ENCODE measurements around the gene NKAIN2. TPM values are rescaled to one million over a fixed set of nuclear protein-coding genes. Genes with fewer than 3 reads are reported as not detected.
A peak's percentile ranks its signal among the peaks of the same experiment; 100 is the strongest.

Gene NKAIN2
- total RNA-seq, 2 donors from 2014 or later: 0.29 TPM; not detected in 1

GRCh38 chr6:124073820-124074587 lies 270.3 kb downstream of the NKAIN2 start:
- no peak overlapping the region for H3K4me3 Mint-ChIP-seq
- Histone ChIP-seq H3K9me3 (ENCODE audit: control insufficient read depth, low read length) (no peaks in the 10 kb centered on the region), H3K4me1 (ENCODE audit: control insufficient read depth, insufficient read depth, low read length) (no peaks in the 10 kb centered on the region), H3K36me3 (ENCODE audit: control insufficient read depth, insufficient read depth, low read length) (no peaks in the 10 kb centered on the region), H3K27ac (ENCODE audit: low read depth, low read length) (peak overlapping the region; percentile 55), H3K27me3 (ENCODE audit: control insufficient read depth, insufficient read depth, low read length, poor library complexity, severe bottlenecking) (no peaks in the 10 kb centered on the region), H3K4me3 (ENCODE audit: low read length) (no peak overlapping the region), H3K9ac (ENCODE audit: extremely low read depth, low read length, poor library complexity, severe bottlenecking) (no peak overlapping the region)
- H3K36me3 Mint-ChIP-seq (ENCODE audit: low read depth): no peaks in the 10 kb centered on the region
- H3K4me1 Mint-ChIP-seq: peaks cover 7% of the 10 kb centered on the region
- no peak overlapping the region for H3K27ac Mint-ChIP-seq
- no peaks in the 10 kb centered on the region for H3K9me3 Mint-ChIP-seq
- DNase-seq: no peak
- TF ChIP-seq, protein P1, sequence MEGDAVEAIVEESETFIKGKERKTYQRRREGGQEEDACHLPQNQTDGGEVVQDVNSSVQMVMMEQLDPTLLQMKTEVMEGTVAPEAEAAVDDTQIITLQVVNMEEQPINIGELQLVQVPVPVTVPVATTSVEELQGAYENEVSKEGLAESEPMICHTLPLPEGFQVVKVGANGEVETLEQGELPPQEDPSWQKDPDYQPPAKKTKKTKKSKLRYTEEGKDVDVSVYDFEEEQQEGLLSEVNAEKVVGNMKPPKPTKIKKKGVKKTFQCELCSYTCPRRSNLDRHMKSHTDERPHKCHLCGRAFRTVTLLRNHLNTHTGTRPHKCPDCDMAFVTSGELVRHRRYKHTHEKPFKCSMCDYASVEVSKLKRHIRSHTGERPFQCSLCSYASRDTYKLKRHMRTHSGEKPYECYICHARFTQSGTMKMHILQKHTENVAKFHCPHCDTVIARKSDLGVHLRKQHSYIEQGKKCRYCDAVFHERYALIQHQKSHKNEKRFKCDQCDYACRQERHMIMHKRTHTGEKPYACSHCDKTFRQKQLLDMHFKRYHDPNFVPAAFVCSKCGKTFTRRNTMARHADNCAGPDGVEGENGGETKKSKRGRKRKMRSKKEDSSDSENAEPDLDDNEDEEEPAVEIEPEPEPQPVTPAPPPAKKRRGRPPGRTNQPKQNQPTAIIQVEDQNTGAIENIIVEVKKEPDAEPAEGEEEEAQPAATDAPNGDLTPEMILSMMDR (conservative IDR thresholded peaks at IDR 0.05): no peak
- H3K27me3 Mint-ChIP-seq (ENCODE audit: insufficient read depth): peaks cover 2% of the 10 kb centered on the region
- WGBS, 2 experiments (ENCODE audit: insufficient coverage in 1 of 2, insufficient read length in 1 of 2): 81 to 90% methylated on average over 6 of the region's 6 CpGs

DNA sequence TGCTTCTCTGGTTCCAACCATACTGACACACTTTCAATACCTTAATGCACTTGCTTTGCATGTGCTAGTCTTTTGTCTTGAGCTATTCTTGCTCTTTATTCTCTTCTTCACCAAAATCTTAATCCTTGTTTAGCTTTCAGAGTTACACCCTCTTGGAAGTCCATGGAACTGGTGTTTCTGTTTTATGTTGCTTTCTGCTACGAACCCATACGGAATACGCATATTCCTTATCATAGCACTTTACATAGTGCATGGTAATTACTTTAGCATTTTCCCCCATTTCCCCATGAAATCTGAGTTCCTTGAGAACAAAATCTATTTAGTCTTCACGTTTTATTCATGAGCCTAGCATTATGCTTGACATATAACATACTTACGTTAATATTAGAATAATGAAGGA lies 270.9 kb downstream of the NKAIN2 start:
- no peak overlapping the region for H3K4me3 Mint-ChIP-seq
- peaks cover 8% of the 10 kb centered on the region for H3K4me1 Mint-ChIP-seq
- H3K9me3 Mint-ChIP-seq: no peaks in the 10 kb centered on the region
- H3K4me1 ChIP-seq (ENCODE audit: control insufficient read depth, insufficient read depth, low read length): no peaks in the 10 kb centered on the region
- TF ChIP-seq, protein P1 (conservative IDR thresholded peaks at IDR 0.05): no peak
- no peaks in the 10 kb centered on the region for H3K27me3 ChIP-seq (ENCODE audit: control insufficient read depth, insufficient read depth, low read length, poor library complexity, severe bottlenecking)
- no peaks in the 10 kb centered on the region for H3K9me3 ChIP-seq (ENCODE audit: control insufficient read depth, low read length)
- H3K36me3 ChIP-seq (ENCODE audit: control insufficient read depth, insufficient read depth, low read length): no peaks in the 10 kb centered on the region
- H3K27me3 Mint-ChIP-seq (ENCODE audit: insufficient read depth): peaks cover under 1% of the 10 kb centered on the region
- no peak overlapping the region for H3K4me3 ChIP-seq (ENCODE audit: low read length)
- no peak overlapping the region for H3K27ac ChIP-seq (ENCODE audit: low read depth, low read length)
- H3K36me3 Mint-ChIP-seq (ENCODE audit: low read depth): no peaks in the 10 kb centered on the region
- no peak overlapping the region for H3K27ac Mint-ChIP-seq
- no peak overlapping the region for H3K9ac ChIP-seq (ENCODE audit: extremely low read depth, low read length, poor library complexity, severe bottlenecking)
- DNase-seq: no peak
- WGBS, 2 experiments (ENCODE audit: insufficient coverage in 1 of 2, insufficient read length in 1 of 2): 95 to 96% methylated on average over 3 to 5 of the region's 5 CpGs

- TF ChIP-seq, protein P1 (conservative IDR thresholded peaks at IDR 0.05): no peak
- no peak overlapping the region for H3K27ac ChIP-seq (ENCODE audit: low read depth, low read length)
- H3K27ac Mint-ChIP-seq: no peak overlapping the region
- H3K4me3 Mint-ChIP-seq: no peak overlapping the region
- H3K36me3 Mint-ChIP-seq (ENCODE audit: low read depth): no peaks in the 10 kb centered on the region
- H3K9ac ChIP-seq (ENCODE audit: extremely low read depth, low read length, poor library complexity, severe bottlenecking): no peak overlapping the region
- no peaks in the 10 kb centered on the region for H3K36me3 ChIP-seq (ENCODE audit: control insufficient read depth, insufficient read depth, low read length)
- H3K27me3 ChIP-seq (ENCODE audit: control insufficient read depth, insufficient read depth, low read length, poor library complexity, severe bottlenecking): no peaks in the 10 kb centered on the region
- no peak for DNase-seq
- H3K4me3 ChIP-seq (ENCODE audit: low read length): no peak overlapping the region
- no peaks in the 10 kb centered on the region for H3K27me3 Mint-ChIP-seq (ENCODE audit: insufficient read depth)
- peaks cover 15% of the 10 kb centered on the region for H3K4me1 Mint-ChIP-seq
- no peaks in the 10 kb centered on the region for H3K9me3 ChIP-seq (ENCODE audit: control insufficient read depth, low read length)
- no peaks in the 10 kb centered on the region for H3K4me1 ChIP-seq (ENCODE audit: control insufficient read depth, insufficient read depth, low read length)
- H3K9me3 Mint-ChIP-seq: no peaks in the 10 kb centered on the region
- 74 to 88% methylated on average over 5 of the region's 5 CpGs for WGBS, 2 experiments (ENCODE audit: insufficient coverage in 1 of 2, insufficient read length in 1 of 2)
Measured at GRCh38 chr6:124076336-124077048, 272.8 kb downstream of the NKAIN2 start.
